ENCODE data around the gene VSIG8. TPM values are rescaled to one million over a fixed set of nuclear protein-coding genes. Genes with fewer than 3 reads are reported as not detected.

VSIG8 gene
- total and polyA plus RNA-seq, 2 donors (not counting 1 experiment from before 2014, with no cell fraction given), result under 0.01 TPM; not detected in 1

GRCh38 chr1:159879977-159880376, 17.5 kb upstream of the VSIG8 start:
- TF ChIP-seq CTCF (conservative IDR thresholded peaks at IDR 0.05 in 1 of 2, IDR thresholded peaks at IDR 0.05 in 1 of 2; ENCODE audit: low read depth in 1 of 2, low read length in 2 of 2) (no peak), EZH2 (IDR thresholded peaks at IDR 0.05; ENCODE audit: low read length, missing control alignments) (no peak)
- H3K79me2 ChIP-seq (ENCODE audit: control insufficient read depth, insufficient read depth, low read length), result no peaks in the 10 kb centered on the region
- DNase-seq (ENCODE audit: low read depth in 2 of 2), result peak; percentile 76 to 87
- no peak overlapping the region for H3K4me2 ChIP-seq (ENCODE audit: extremely low read depth, insufficient read depth, low read length)
- H3K9ac ChIP-seq (ENCODE audit: insufficient read depth, low read length), result no peak overlapping the region
- no peaks in the 10 kb centered on the region for H4K20me1 ChIP-seq (ENCODE audit: control insufficient read depth, extremely low read depth, insufficient read depth, low read length)
- H3K9me3 ChIP-seq (ENCODE audit: control insufficient read depth, insufficient read depth, low read depth, low read length), result no peaks in the 10 kb centered on the region
- peaks cover 14% of the 10 kb centered on the region for H3K4me1 ChIP-seq (ENCODE audit: control insufficient read depth, extremely low read depth, insufficient read depth, low read length)
- H3K27me3 ChIP-seq (ENCODE audit: control insufficient read depth, insufficient read depth, low read length), result no peaks in the 10 kb centered on the region
- H3K4me3 ChIP-seq (replicated peaks in 1 of 4; ENCODE audit: control extremely low read depth in 1 of 4, insufficient read depth in 1 of 4, low read depth in 3 of 4, low read length in 4 of 4), result no peak overlapping the region
- H3K36me3 ChIP-seq (ENCODE audit: control insufficient read depth, insufficient read depth, low read length), result no peaks in the 10 kb centered on the region
- no peak overlapping the region for H2AFZ ChIP-seq (ENCODE audit: low read length)
- H3K27ac ChIP-seq (ENCODE audit: insufficient read depth, low read length), result no peak overlapping the region

DNA sequence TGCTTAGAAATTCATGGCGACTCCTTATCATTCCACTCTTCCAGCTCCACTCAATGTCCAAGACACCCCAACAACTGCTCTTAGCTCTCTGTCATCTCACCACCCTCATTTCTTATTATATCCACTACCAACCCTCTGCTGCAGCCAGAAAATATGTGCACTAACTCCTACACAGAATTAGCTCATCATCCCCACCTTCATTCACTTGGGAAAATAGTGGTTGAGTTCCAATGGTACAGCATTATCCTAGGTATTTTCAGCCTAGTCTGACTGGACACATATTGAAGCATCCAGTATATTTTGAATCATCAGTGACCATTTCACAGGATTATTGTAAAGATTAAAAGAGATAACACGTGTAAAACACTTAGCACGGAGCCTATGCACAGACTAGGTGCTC, 16.7 kb upstream of the VSIG8 start:
- Histone ChIP-seq H3K4me3 (replicated peaks in 1 of 4; ENCODE audit: control extremely low read depth in 1 of 4, insufficient read depth in 1 of 4, low read depth in 3 of 4, low read length in 4 of 4) (no peak overlapping the region), H2AFZ (ENCODE audit: low read length) (no peak overlapping the region), H3K4me1 (ENCODE audit: control insufficient read depth, extremely low read depth, insufficient read depth, low read length) (peaks cover 14% of the 10 kb centered on the region), H4K20me1 (ENCODE audit: control insufficient read depth, extremely low read depth, insufficient read depth, low read length) (no peaks in the 10 kb centered on the region), H3K4me2 (ENCODE audit: extremely low read depth, insufficient read depth, low read length) (no peak overlapping the region), H3K9me3 (ENCODE audit: control insufficient read depth, insufficient read depth, low read depth, low read length) (no peaks in the 10 kb centered on the region), H3K36me3 (ENCODE audit: control insufficient read depth, insufficient read depth, low read length) (no peaks in the 10 kb centered on the region), H3K9ac (ENCODE audit: insufficient read depth, low read length) (no peak overlapping the region), H3K27me3 (ENCODE audit: control insufficient read depth, insufficient read depth, low read length) (no peaks in the 10 kb centered on the region), H3K27ac (ENCODE audit: insufficient read depth, low read length) (no peak overlapping the region), H3K79me2 (ENCODE audit: control insufficient read depth, insufficient read depth, low read length) (no peaks in the 10 kb centered on the region)
- DNase-seq (ENCODE audit: low read depth in 2 of 2), result peak in 1 of 2 donors; percentile 61
- TF ChIP-seq CTCF (conservative IDR thresholded peaks at IDR 0.05 in 1 of 2, IDR thresholded peaks at IDR 0.05 in 1 of 2; ENCODE audit: low read depth in 1 of 2, low read length in 2 of 2) (no peak), EZH2 (IDR thresholded peaks at IDR 0.05; ENCODE audit: low read length, missing control alignments) (no peak)

DNA sequence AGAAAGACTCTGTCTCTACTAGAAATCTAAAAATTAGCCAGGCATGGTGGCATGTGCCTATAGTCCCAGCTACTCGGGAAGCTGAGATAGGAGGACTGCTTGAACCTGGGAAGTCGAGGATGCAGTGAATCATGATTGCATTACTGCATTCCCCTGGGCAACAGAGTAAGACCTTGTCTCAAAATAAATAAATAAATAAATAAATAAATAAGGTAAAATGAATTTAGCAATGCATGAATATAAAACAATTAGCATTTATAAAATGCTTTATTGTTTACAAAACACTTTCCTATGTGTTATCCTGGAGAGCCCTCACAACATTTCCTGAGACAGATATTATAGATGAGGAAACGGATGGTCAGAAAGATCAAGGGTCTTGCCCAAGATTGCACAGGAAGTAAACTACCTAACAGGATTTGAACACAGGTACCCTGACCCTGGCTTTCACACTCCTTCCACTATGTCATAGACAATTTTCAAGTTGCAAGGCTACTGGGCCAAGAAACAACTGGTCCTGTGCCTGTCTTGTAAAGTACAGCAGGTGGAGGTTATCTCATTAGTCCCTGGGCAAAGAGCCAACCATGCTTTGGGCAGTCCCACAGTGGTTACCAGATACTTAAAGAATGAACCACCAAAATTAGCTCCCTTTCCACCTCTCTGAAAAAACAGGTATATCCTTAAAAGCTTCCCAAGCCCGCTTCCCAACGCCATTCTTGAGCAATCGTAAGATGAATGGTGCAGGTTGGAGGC, 15.4 kb upstream of the VSIG8 start:
- Histone ChIP-seq H3K9me3 (ENCODE audit: control insufficient read depth, insufficient read depth, low read depth, low read length) (no peaks in the 10 kb centered on the region), H3K27me3 (ENCODE audit: control insufficient read depth, insufficient read depth, low read length) (no peaks in the 10 kb centered on the region), H3K27ac (ENCODE audit: insufficient read depth, low read length) (no peak overlapping the region), H4K20me1 (ENCODE audit: control insufficient read depth, extremely low read depth, insufficient read depth, low read length) (no peaks in the 10 kb centered on the region), H3K4me3 (replicated peaks in 1 of 4; ENCODE audit: control extremely low read depth in 1 of 4, insufficient read depth in 1 of 4, low read depth in 3 of 4, low read length in 4 of 4) (no peak overlapping the region), H3K79me2 (ENCODE audit: control insufficient read depth, insufficient read depth, low read length) (no peaks in the 10 kb centered on the region), H3K36me3 (ENCODE audit: control insufficient read depth, insufficient read depth, low read length) (no peaks in the 10 kb centered on the region), H3K4me1 (ENCODE audit: control insufficient read depth, extremely low read depth, insufficient read depth, low read length) (peaks cover 14% of the 10 kb centered on the region), H3K4me2 (ENCODE audit: extremely low read depth, insufficient read depth, low read length) (no peak overlapping the region), H3K9ac (ENCODE audit: insufficient read depth, low read length) (no peak overlapping the region), H2AFZ (ENCODE audit: low read length) (no peak overlapping the region)
- TF ChIP-seq CTCF (conservative IDR thresholded peaks at IDR 0.05 in 1 of 2, IDR thresholded peaks at IDR 0.05 in 1 of 2; ENCODE audit: low read depth in 1 of 2, low read length in 2 of 2) (no peak), EZH2 (IDR thresholded peaks at IDR 0.05; ENCODE audit: low read length, missing control alignments) (no peak)
- no peak for DNase-seq (ENCODE audit: low read depth in 2 of 2)
